Testis (tissue), 2 donors: Measurements from ENCODE around the gene HDAC7.

ENCODE experiments used
- POLR2A ChIP-seq: fragments of 450-650 bp; IDR thresholded peaks from one replicate; pipeline ENCODE4 v1.6.1; 2017; ENCODE audit warnings: antibody characterized with exemption, mild to moderate bottlenecking, moderate library complexity
- TF ChIP-seq, protein P1 (sequence below), 3 experiments: fragments of 450-650 bp in 2 of 3; fragments of 200-600 bp in 1 of 3; sonication (generic) in 1 of 3; IDR thresholded peaks; one replicate each; pipeline ENCODE4 v1.5.1; 2016 to 2019; ENCODE audit warnings: antibody characterized with exemption in 3 of 3, mild to moderate bottlenecking in 2 of 3, moderate library complexity in 1 of 3

DNA sequence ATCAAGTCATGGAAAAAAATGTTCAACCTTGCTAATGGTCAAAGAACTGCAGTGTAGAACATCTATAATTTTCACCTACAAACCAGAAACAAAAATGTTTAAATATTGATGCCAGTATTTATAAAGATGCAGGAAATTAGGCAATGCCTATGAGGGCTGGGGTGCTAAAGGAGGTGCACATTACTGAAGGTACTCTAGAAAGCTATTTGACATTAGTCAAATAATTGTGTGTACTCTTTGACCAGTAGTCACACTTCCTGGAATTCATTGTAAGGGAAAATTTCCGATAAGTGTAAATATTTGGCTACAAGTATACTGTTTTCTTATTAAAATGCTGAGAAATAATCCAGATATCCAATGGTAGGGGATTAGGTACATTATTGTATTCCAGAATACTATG, 36.4 kb upstream of the HDAC7 start:
- no peak for TF ChIP-seq POLR2A
- TF ChIP-seq, protein P1, sequence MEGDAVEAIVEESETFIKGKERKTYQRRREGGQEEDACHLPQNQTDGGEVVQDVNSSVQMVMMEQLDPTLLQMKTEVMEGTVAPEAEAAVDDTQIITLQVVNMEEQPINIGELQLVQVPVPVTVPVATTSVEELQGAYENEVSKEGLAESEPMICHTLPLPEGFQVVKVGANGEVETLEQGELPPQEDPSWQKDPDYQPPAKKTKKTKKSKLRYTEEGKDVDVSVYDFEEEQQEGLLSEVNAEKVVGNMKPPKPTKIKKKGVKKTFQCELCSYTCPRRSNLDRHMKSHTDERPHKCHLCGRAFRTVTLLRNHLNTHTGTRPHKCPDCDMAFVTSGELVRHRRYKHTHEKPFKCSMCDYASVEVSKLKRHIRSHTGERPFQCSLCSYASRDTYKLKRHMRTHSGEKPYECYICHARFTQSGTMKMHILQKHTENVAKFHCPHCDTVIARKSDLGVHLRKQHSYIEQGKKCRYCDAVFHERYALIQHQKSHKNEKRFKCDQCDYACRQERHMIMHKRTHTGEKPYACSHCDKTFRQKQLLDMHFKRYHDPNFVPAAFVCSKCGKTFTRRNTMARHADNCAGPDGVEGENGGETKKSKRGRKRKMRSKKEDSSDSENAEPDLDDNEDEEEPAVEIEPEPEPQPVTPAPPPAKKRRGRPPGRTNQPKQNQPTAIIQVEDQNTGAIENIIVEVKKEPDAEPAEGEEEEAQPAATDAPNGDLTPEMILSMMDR (IDR thresholded peaks at IDR 0.05), result no peak
